Measurements from ENCODE around the gene P2RY8. TPM values are rescaled to one million over a fixed set of nuclear protein-coding genes. Genes with fewer than 3 reads are reported as not detected.
A peak's percentile ranks its signal among the peaks of the same experiment; 100 is the strongest.

The P2RY8 gene
- polyA plus RNA-seq, 3 donors, result 18.9 to 40.0 (median 33.3) TPM

GRCh38 chrX:1472975-1473374 is 64.0 kb downstream of the P2RY8 start:
- no peak overlapping the region for H3K27ac Mint-ChIP-seq
- no peak overlapping the region for H3K4me3 ChIP-seq (replicated peaks in 1 of 3; ENCODE audit: low read depth in 2 of 3, low read length in 3 of 3)

GRCh38 chrX:1468250-1468772 is 68.7 kb downstream of the P2RY8 start:
- TF ChIP-seq CTCF (IDR thresholded peaks at IDR 0.05), result no peak
- 4% methylated on average over 18 of the region's 20 CpGs for WGBS (ENCODE audit: insufficient coverage)
- Histone ChIP-seq H3K9me3 (replicated peaks in 1 of 2; ENCODE audit: control insufficient read depth in 1 of 2, insufficient read depth in 1 of 2, low read length in 2 of 2) (no peaks in the 10 kb centered on the region), H3K4me1 (ENCODE audit: control insufficient read depth in 1 of 2, insufficient read depth in 2 of 2, low read length in 2 of 2) (peaks cover 33 to 40% of the 10 kb centered on the region in 2 donors), H3K36me3 (replicated peaks in 1 of 2; ENCODE audit: control insufficient read depth in 1 of 2, insufficient read depth in 2 of 2, low read length in 2 of 2) (peaks cover 30 to 34% of the 10 kb centered on the region in 2 donors), H3K4me3 (replicated peaks in 1 of 3; ENCODE audit: low read depth in 2 of 3, low read length in 3 of 3) (no peak overlapping the region), H3K9ac (ENCODE audit: insufficient read depth, low read length, poor library complexity, severe bottlenecking) (no peak overlapping the region), H4K20me1 (ENCODE audit: insufficient read depth, low read length) (peaks cover 52% of the 10 kb centered on the region), H2AFZ (ENCODE audit: insufficient read depth, low read depth, low read length, poor library complexity, severe bottlenecking) (no peak overlapping the region), H3K27ac (ENCODE audit: low read depth in 1 of 2, low read length in 2 of 2) (peak overlapping the region; percentile 43 to 72), H3K79me2 (ENCODE audit: insufficient read depth, low read length) (peaks cover 76% of the 10 kb centered on the region), H3K27me3 (ENCODE audit: control insufficient read depth in 2 of 2, insufficient read depth in 2 of 2, low read length in 2 of 2) (no peaks in the 10 kb centered on the region), H3K4me2 (replicated peaks; ENCODE audit: extremely low read depth, low read length, poor library complexity, severe bottlenecking) (peak overlapping the region; percentile 26)
- H3K27ac Mint-ChIP-seq, result peak overlapping the region; percentile 18 to 92 (median 68)
- peaks cover 0 to 15% (median 0%) of the 10 kb centered on the region in 7 donors for H3K9me3 Mint-ChIP-seq
- H3K4me1 Mint-ChIP-seq, result peaks cover 53% of the 10 kb centered on the region
- DNase-seq, result peak; percentile 48 to 83 (median 69)
- peak overlapping the region in 1 of 2 donors; percentile 34 for H3K4me3 Mint-ChIP-seq
- peaks cover 37 to 49% of the 10 kb centered on the region in 2 donors for H3K36me3 Mint-ChIP-seq
- intact Hi-C loops (cut with micrococcal nuclease), result loop anchor here (5.0 kb wide), 2 partner anchors 34 to 69 kb away; partner anchors contain the start of gene P2RY8 (in 2 of the 2)
- peaks cover 0 to 1% (median 0%) of the 10 kb centered on the region in 3 donors for H3K27me3 Mint-ChIP-seq (ENCODE audit: low read depth in 3 of 3)

More at GRCh38 chrX:1472975-1473374, 64.0 kb downstream of the P2RY8 start:
- Mint-ChIP-seq H3K9me3 (peaks cover 0 to 27% (median 0%) of the 10 kb centered on the region in 7 donors), H3K27me3 (ENCODE audit: low read depth in 3 of 3) (peaks cover 0 to 2% (median 1%) of the 10 kb centered on the region in 3 donors), H3K36me3 (peaks cover 40 to 50% of the 10 kb centered on the region in 2 donors), H3K4me1 (peaks cover 40% of the 10 kb centered on the region), H3K4me3 (no peak overlapping the region)
- Histone ChIP-seq H3K9me3 (replicated peaks in 1 of 2; ENCODE audit: control insufficient read depth in 1 of 2, insufficient read depth in 1 of 2, low read length in 2 of 2) (no peaks in the 10 kb centered on the region), H2AFZ (ENCODE audit: insufficient read depth, low read depth, low read length, poor library complexity, severe bottlenecking) (no peak overlapping the region), H3K4me1 (ENCODE audit: control insufficient read depth in 1 of 2, insufficient read depth in 2 of 2, low read length in 2 of 2) (peaks cover 18 to 27% of the 10 kb centered on the region in 2 donors), H3K27me3 (ENCODE audit: control insufficient read depth in 2 of 2, insufficient read depth in 2 of 2, low read length in 2 of 2) (no peaks in the 10 kb centered on the region), H3K9ac (ENCODE audit: insufficient read depth, low read length, poor library complexity, severe bottlenecking) (no peak overlapping the region), H3K27ac (ENCODE audit: low read depth in 1 of 2, low read length in 2 of 2) (no peak overlapping the region), H4K20me1 (ENCODE audit: insufficient read depth, low read length) (peaks cover 49% of the 10 kb centered on the region), H3K79me2 (ENCODE audit: insufficient read depth, low read length) (peaks cover 85% of the 10 kb centered on the region), H3K36me3 (replicated peaks in 1 of 2; ENCODE audit: control insufficient read depth in 1 of 2, insufficient read depth in 2 of 2, low read length in 2 of 2) (peaks cover 2 to 10% of the 10 kb centered on the region in 2 donors), H3K4me2 (replicated peaks; ENCODE audit: extremely low read depth, low read length, poor library complexity, severe bottlenecking) (no peak overlapping the region)
- 100% methylated on average over 2 of the region's 2 CpGs for whole genome bisulfite sequencing (ENCODE audit: insufficient coverage)
- TF ChIP-seq CTCF (IDR thresholded peaks at IDR 0.05), result no peak
- no peak for DNase-seq
- intact Hi-C loops (cut with micrococcal nuclease), result no loop called here

All from CD14-positive monocyte (primary cell).